ENCODE data around the gene PLA2G4F. TPM values are rescaled to one million over a fixed set of nuclear protein-coding genes. Genes with fewer than 3 reads are reported as not detected.

The PLA2G4F gene
- polyA plus RNA-seq, 1 of the 3 experiments (the other 2 are of a cell fraction), result not detected

DNA sequence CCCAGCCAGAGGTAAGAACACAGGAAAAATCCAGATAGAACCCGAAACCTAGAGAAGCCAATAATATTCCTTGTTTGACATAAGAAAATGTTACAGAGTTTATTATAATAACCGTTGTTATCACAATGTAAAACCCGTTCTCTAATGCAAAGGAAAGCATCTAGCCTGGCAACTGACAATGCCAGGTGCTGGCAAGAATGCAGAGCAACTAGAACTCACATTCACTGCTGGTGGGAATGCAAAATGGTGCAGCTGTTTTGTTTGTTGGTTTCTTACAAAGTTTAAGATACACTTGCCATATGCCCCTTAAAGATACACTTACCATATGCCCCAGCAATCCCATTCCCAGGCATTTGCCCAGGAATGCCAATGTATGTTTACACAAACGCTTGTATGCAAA lies 28.3 kb upstream of the PLA2G4F start:
- Histone ChIP-seq H3K4me3 (ENCODE audit: low read depth in 2 of 2, low read length in 1 of 2) (no peak overlapping the region), H4K20me1 (ENCODE audit: insufficient read depth) (no peaks in the 10 kb centered on the region), H3K36me3 (replicated peaks in 1 of 2; ENCODE audit: control insufficient read depth in 1 of 2, insufficient read depth in 2 of 2, low read length in 1 of 2) (peaks cover 80 to 84% of the 10 kb centered on the region in 2 experiments), H3K4me1 (ENCODE audit: control insufficient read depth in 1 of 2, insufficient read depth in 2 of 2, low read depth in 1 of 2, low read length in 1 of 2) (no peaks in the 10 kb centered on the region), H3K4me2 (no peak overlapping the region), H3K27ac (ENCODE audit: low read depth in 2 of 2, low read length in 1 of 2) (no peak overlapping the region), H3K27me3 (ENCODE audit: insufficient read depth) (no peaks in the 10 kb centered on the region), H3F3A (replicated peaks; ENCODE audit: insufficient read depth) (no peaks in the 10 kb centered on the region), H3K9ac (no peak overlapping the region), H3K9me3 (no peaks in the 10 kb centered on the region), H3K79me2 (ENCODE audit: insufficient read depth) (no peaks in the 10 kb centered on the region), H2AFZ (ENCODE audit: low read depth) (no peak overlapping the region), H3K9me2 (no peaks in the 10 kb centered on the region)
- ChIA-PET CTCF (no interaction called here), POLR2A (no interaction called here)
- no peak for DNase-seq
- TF ChIP-seq TCF12 (IDR thresholded peaks at IDR 0.05) (no peak), NFIC (IDR thresholded peaks at IDR 0.05; ENCODE audit: borderline replicate concordance) (no peak), MEF2A (IDR thresholded peaks at IDR 0.05; ENCODE audit: borderline replicate concordance, low read depth) (no peak), EZH2phosphoT487 (IDR thresholded peaks at IDR 0.05; ENCODE audit: borderline replicate concordance, low read depth) (no peak), POLR2AphosphoS5 (IDR thresholded peaks at IDR 0.05; ENCODE audit: low read depth, low read length) (no peak), MXI1 (IDR thresholded peaks at IDR 0.05; ENCODE audit: low read depth, low read length) (no peak), EP300 (IDR thresholded peaks at IDR 0.05; ENCODE audit: borderline replicate concordance in 1 of 2, low read depth in 1 of 2, low read length in 1 of 2) (no peak), TAF1 (IDR thresholded peaks at IDR 0.05; ENCODE audit: borderline replicate concordance, low read depth, low read length) (no peak), RCOR1 (IDR thresholded peaks at IDR 0.05; ENCODE audit: low read length) (no peak), RFX5 (IDR thresholded peaks at IDR 0.05; ENCODE audit: low read length) (no peak), JUND (IDR thresholded peaks at IDR 0.05) (no peak), GABPA (IDR thresholded peaks at IDR 0.05; ENCODE audit: low read depth) (no peak), NRF1 (IDR thresholded peaks at IDR 0.05; ENCODE audit: low read depth, low read length) (no peak), TEAD4 (IDR thresholded peaks at IDR 0.05; ENCODE audit: borderline replicate concordance, insufficient read depth) (no peak), ELF1 (IDR thresholded peaks at IDR 0.05) (no peak)
- TF ChIP-seq, protein P1, sequence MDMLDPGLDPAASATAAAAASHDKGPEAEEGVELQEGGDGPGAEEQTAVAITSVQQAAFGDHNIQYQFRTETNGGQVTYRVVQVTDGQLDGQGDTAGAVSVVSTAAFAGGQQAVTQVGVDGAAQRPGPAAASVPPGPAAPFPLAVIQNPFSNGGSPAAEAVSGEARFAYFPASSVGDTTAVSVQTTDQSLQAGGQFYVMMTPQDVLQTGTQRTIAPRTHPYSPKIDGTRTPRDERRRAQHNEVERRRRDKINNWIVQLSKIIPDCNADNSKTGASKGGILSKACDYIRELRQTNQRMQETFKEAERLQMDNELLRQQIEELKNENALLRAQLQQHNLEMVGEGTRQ (IDR thresholded peaks at IDR 0.05; ENCODE audit: borderline replicate concordance, low read depth, low read length), result no peak
- TF ChIP-seq, protein P2, sequence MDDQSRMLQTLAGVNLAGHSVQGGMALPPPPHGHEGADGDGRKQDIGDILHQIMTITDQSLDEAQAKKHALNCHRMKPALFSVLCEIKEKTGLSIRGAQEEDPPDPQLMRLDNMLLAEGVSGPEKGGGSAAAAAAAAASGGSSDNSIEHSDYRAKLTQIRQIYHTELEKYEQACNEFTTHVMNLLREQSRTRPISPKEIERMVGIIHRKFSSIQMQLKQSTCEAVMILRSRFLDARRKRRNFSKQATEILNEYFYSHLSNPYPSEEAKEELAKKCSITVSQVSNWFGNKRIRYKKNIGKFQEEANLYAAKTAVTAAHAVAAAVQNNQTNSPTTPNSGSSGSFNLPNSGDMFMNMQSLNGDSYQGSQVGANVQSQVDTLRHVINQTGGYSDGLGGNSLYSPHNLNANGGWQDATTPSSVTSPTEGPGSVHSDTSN (IDR thresholded peaks at IDR 0.05), result no peak
- 91% methylated on average over 4 of the region's 4 CpGs for WGBS (ENCODE audit: low lambda C conversion rate)

DNA sequence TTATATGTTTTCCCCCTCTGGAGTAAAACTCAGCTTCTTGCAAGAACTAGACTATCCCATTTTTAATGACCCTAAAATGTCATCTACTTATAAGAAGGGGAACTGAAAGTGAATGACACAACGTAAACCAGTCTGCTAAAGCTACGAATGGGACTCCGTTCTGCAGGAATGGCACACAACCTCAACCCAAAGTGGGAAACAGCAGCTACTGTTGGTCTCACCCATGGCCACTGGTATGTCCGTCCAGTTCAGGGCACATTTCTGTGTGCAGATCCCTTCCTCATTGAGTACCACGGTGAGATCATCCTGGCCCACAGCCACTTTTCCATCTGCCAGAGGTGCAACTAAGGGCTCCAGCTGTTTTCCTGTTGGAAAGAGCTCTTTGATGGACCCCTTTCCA lies 27.9 kb upstream of the PLA2G4F start:
- H3K27me3 ChIP-seq (ENCODE audit: insufficient read depth), result no peaks in the 10 kb centered on the region
- H3K27ac ChIP-seq (ENCODE audit: low read depth in 2 of 2, low read length in 1 of 2), result no peak overlapping the region
- no peak overlapping the region for H3K4me3 ChIP-seq (ENCODE audit: low read depth in 2 of 2, low read length in 1 of 2)
- WGBS (ENCODE audit: low lambda C conversion rate), result 86% methylated on average over 5 of the region's 5 CpGs
- no peaks in the 10 kb centered on the region for H3K9me3 ChIP-seq
- DNase-seq, result no peak
- H3K36me3 ChIP-seq (replicated peaks in 1 of 2; ENCODE audit: control insufficient read depth in 1 of 2, insufficient read depth in 2 of 2, low read length in 1 of 2), result peaks cover 82 to 83% of the 10 kb centered on the region in 2 experiments
- H3K9me2 ChIP-seq, result no peaks in the 10 kb centered on the region
- no peak overlapping the region for H3K9ac ChIP-seq
- CTCF ChIA-PET, result no interaction called here
- no peaks in the 10 kb centered on the region for H3K79me2 ChIP-seq (ENCODE audit: insufficient read depth)
- no peak overlapping the region for H3K4me2 ChIP-seq
- POLR2A ChIA-PET, result no interaction called here
- H2AFZ ChIP-seq (ENCODE audit: low read depth), result no peak overlapping the region
- H4K20me1 ChIP-seq (ENCODE audit: insufficient read depth), result no peaks in the 10 kb centered on the region
- H3F3A ChIP-seq (replicated peaks; ENCODE audit: insufficient read depth), result no peaks in the 10 kb centered on the region
- TF ChIP-seq YY1 (IDR thresholded peaks at IDR 0.05; ENCODE audit: low read depth) (no peak), TEAD4 (IDR thresholded peaks at IDR 0.05; ENCODE audit: borderline replicate concordance, insufficient read depth) (no peak), RAD21 (IDR thresholded peaks at IDR 0.05; ENCODE audit: low read length) (no peak), RXRA (IDR thresholded peaks at IDR 0.05; ENCODE audit: borderline replicate concordance, low read depth) (no peak), FOXJ3 (CRISPR knock-in tag; IDR thresholded peaks at IDR 0.05) (no peak), SIN3A (IDR thresholded peaks at IDR 0.05; ENCODE audit: borderline replicate concordance, low read depth, low read length) (no peak), MXI1 (IDR thresholded peaks at IDR 0.05; ENCODE audit: low read depth, low read length) (no peak), FOXM1 (IDR thresholded peaks at IDR 0.05; ENCODE audit: low read depth) (no peak), TCF12 (IDR thresholded peaks at IDR 0.05) (no peak), TAF1 (IDR thresholded peaks at IDR 0.05; ENCODE audit: borderline replicate concordance, low read depth, low read length) (no peak), SMC3 (IDR thresholded peaks at IDR 0.05; ENCODE audit: low read depth, low read length) (no peak), GATA2 (CRISPR knock-in tag; IDR thresholded peaks at IDR 0.05) (no peak), JUND (IDR thresholded peaks at IDR 0.05) (no peak)
- TF ChIP-seq, protein P1 (IDR thresholded peaks at IDR 0.05; ENCODE audit: borderline replicate concordance, low read depth, low read length), result no peak
- TF ChIP-seq, protein P3, sequence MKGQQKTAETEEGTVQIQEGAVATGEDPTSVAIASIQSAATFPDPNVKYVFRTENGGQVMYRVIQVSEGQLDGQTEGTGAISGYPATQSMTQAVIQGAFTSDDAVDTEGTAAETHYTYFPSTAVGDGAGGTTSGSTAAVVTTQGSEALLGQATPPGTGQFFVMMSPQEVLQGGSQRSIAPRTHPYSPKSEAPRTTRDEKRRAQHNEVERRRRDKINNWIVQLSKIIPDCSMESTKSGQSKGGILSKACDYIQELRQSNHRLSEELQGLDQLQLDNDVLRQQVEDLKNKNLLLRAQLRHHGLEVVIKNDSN (IDR thresholded peaks at IDR 0.05; ENCODE audit: borderline replicate concordance, low read depth), result no peak
- TF ChIP-seq, protein P4, sequence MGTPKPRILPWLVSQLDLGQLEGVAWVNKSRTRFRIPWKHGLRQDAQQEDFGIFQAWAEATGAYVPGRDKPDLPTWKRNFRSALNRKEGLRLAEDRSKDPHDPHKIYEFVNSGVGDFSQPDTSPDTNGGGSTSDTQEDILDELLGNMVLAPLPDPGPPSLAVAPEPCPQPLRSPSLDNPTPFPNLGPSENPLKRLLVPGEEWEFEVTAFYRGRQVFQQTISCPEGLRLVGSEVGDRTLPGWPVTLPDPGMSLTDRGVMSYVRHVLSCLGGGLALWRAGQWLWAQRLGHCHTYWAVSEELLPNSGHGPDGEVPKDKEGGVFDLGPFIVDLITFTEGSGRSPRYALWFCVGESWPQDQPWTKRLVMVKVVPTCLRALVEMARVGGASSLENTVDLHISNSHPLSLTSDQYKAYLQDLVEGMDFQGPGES (IDR thresholded peaks at IDR 0.05; ENCODE audit: low read depth, low read length), result no peak
- H3K4me1 ChIP-seq (ENCODE audit: control insufficient read depth in 1 of 2, insufficient read depth in 2 of 2, low read depth in 1 of 2, low read length in 1 of 2), result no peaks in the 10 kb centered on the region
